ENCODE data around the gene BPNT1. TPM values are rescaled to one million over a fixed set of nuclear protein-coding genes. Genes with fewer than 3 reads are reported as not detected.

The BPNT1 gene
- total RNA-seq, 2 donors from 2014 or later, result 57.5 to 71.5 TPM

DNA sequence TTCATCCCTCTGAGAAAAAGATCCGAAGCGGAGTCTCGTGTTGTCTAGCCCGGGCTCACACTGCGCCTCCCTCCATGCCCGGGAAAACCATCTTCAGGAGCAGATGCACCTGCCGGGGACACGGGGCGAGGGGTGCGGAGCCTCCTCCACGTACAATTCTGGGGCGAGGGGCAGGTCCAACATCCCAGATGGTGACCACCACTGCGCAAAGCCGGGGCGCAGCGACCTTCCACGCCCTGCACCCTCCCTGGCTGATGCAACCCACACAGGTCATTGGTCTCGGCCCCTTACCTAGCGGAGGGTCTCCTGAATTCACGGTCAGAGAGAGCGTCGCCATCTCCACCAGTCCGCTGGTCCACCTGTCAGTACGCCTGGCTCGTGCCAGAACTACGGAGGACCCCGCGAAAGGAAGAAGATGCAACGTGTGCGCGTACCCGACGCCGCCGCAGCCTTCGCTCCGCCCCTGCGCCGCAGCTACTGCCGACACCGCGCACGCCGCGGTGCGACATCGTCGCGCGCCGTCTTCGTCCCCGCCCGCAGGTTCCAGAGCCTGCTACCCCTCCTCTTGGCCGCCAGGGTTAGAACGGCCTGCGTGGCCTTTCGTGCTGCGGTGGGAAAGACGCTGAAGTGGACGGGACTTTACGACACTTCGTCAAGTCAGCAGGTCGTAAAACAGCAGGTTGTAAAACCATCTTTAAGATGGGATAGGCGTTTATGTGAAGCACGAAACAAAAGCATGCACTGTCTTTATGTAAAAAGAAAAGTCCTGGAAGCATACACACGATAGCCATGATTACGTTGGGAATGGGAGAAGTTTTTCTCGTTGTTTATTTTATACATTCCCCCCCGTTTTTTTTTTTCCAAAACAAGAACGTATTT lies 43.3 kb downstream of the BPNT1 start, which contains the start of gene EPRS1:
Gene EPRS1, minus strand, starts transcription at position 454 of the 879 bp plus-strand sequence. Its CDS starts 117 bp downstream, at position 337.
- H3K27ac ChIP-seq, result peak within 1 kb of the TSS; percentile 89
- intact Hi-C loops (cut with DNase I), result loop anchor here (10.0 kb wide), 1 partner anchor 49 kb away; the partner anchor contains the start of gene IARS2

DNA sequence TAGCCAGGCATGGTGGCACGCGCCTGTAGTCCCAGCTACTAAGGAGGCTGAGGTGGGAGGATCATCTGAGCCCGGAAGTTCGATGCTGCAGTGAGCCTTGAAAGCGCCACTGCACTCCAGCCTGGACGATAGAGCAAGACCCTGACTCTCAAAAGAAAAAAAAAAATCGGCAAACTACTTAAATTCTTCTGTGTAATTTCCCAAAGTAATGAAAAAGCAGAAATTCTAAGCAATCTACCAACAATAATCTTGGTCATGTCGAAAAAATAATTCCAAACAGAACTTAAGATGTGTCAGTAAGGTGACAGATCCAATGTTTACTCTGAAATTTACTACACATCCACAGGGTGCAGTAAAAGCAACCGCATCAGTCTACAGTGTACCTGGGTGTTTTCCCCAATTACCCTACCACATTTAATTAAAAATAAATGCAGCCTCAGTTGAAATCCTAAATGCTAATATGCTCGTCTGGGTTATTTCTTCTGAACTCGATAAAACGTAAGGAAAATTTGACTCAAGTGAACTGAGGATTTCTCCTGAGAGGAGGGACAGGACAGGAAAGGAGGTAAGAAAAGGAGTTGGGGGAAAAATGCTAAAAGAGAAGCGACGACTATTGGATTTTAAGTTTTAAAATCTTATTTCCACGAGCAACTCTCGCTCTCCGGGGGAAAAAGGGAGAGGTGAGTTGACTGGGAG lies 44.1 kb downstream of the BPNT1 start:
- Histone ChIP-seq H3K9me3 (no peaks in the 10 kb centered on the region), H3K27ac (peak overlapping the region; percentile 89), H3K4me3 (peak overlapping the region; percentile 91), H3K27me3 (no peaks in the 10 kb centered on the region), H3K4me1 (peaks cover 16% of the 10 kb centered on the region), H3K36me3 (no peaks in the 10 kb centered on the region), H3K9ac (ENCODE audit: low read depth in 2 of 2, low read length in 2 of 2) (peak overlapping the region; percentile 92 to 99)
- TF ChIP-seq, protein P1, sequence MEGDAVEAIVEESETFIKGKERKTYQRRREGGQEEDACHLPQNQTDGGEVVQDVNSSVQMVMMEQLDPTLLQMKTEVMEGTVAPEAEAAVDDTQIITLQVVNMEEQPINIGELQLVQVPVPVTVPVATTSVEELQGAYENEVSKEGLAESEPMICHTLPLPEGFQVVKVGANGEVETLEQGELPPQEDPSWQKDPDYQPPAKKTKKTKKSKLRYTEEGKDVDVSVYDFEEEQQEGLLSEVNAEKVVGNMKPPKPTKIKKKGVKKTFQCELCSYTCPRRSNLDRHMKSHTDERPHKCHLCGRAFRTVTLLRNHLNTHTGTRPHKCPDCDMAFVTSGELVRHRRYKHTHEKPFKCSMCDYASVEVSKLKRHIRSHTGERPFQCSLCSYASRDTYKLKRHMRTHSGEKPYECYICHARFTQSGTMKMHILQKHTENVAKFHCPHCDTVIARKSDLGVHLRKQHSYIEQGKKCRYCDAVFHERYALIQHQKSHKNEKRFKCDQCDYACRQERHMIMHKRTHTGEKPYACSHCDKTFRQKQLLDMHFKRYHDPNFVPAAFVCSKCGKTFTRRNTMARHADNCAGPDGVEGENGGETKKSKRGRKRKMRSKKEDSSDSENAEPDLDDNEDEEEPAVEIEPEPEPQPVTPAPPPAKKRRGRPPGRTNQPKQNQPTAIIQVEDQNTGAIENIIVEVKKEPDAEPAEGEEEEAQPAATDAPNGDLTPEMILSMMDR (IDR thresholded peaks at IDR 0.05), result no peak
- intact Hi-C loops (cut with DNase I), result loop anchor here (10.0 kb wide), 1 partner anchor 49 kb away; the partner anchor contains the start of gene IARS2
- peak; percentile 19 for DNase-seq

More for the DNA sequence above, 43.3 kb downstream of the BPNT1 start, which contains the start of gene EPRS1:
- Histone ChIP-seq H3K36me3 (no peaks in the 10 kb centered on the region), H3K4me1 (peaks cover 16% of the 10 kb centered on the region), H3K4me3 (peak within 1 kb of the TSS; percentile 91), H3K27me3 (no peaks in the 10 kb centered on the region), H3K9me3 (no peaks in the 10 kb centered on the region), H3K9ac (ENCODE audit: low read depth in 2 of 2, low read length in 2 of 2) (peak within 1 kb of the TSS; percentile 92 to 99)
- TF ChIP-seq, protein P1 (IDR thresholded peaks at IDR 0.05), result peak; percentile 64
- DNase-seq, result peak; percentile 95

DNA sequence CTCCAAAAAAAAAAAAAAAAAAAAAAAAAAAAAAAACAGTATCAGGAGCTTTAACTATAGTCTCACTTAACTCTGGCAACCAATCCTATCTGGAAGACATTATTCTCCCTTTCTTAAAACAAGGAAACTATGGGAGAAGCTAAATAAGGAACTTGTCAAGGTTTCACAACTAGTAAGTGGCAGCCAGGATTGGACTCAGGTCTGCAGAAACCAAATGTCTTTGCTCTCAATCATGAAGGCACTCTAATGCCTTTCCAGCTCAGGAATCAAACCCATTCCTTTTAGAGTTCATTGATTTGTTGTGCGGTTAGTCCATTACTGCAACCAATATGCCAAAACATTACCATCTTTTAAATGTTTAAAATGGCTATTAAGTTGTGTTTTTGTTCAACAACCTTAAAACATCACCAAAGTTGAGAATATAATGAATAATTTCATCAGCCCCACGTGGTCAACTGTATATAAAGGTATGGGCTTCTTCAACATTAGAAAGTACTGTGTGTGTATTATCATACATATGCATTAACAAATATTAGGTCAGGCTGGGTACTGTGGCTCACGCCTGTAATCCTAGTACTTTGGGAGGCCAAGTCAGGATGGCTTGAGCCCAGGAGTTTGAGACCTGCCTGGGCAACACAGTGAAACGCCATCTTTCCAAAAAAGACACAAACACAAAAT lies 44.8 kb downstream of the BPNT1 start:
- H3K9ac ChIP-seq (ENCODE audit: low read depth in 2 of 2, low read length in 2 of 2), result no peak overlapping the region
- no peaks in the 10 kb centered on the region for H3K27me3 ChIP-seq
- TF ChIP-seq, protein P1 (IDR thresholded peaks at IDR 0.05), result no peak
- no peak overlapping the region for H3K27ac ChIP-seq
- no peak overlapping the region for H3K4me3 ChIP-seq
- H3K36me3 ChIP-seq, result no peaks in the 10 kb centered on the region
- no peaks in the 10 kb centered on the region for H3K9me3 ChIP-seq
- intact Hi-C loops (cut with DNase I), result loop anchor here (10.0 kb wide), 1 partner anchor 50 kb away; the partner anchor contains the start of gene IARS2
- DNase-seq, result no peak
- H3K4me1 ChIP-seq, result peaks cover 16% of the 10 kb centered on the region

DNA sequence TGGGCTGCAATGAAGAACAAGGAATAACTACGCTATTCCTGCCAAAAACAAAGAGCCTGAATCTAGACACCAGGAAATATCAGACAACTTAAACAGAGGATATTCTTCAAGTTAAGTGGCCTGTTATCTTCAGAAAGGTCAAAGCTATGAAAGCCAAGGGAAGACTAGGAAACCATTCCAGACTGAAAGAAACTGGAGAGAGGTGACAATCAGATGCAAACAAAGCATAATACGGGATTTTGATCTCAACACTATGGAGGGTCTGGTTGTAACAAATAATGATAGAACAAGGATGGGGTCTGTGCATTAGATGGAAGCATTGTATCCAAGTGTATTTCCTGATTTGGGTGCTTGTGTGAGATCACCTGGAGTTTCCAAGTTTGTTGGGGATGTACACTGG lies 45.9 kb downstream of the BPNT1 start:
- Histone ChIP-seq H3K36me3 (no peaks in the 10 kb centered on the region), H3K9ac (ENCODE audit: low read depth in 2 of 2, low read length in 2 of 2) (peak overlapping the region in 1 of 2 donors; percentile 15), H3K4me3 (no peak overlapping the region), H3K4me1 (peaks cover 16% of the 10 kb centered on the region), H3K27ac (no peak overlapping the region), H3K9me3 (no peaks in the 10 kb centered on the region), H3K27me3 (no peaks in the 10 kb centered on the region)
- TF ChIP-seq, protein P1 (IDR thresholded peaks at IDR 0.05), result no peak
- intact Hi-C loops (cut with DNase I), result loop anchor here (10.0 kb wide), 1 partner anchor 51 kb away; the partner anchor contains the start of gene IARS2
- no peak for DNase-seq

Measured in colonic mucosa (tissue), 4 donors.